IPS DF 6.9 (cell line): ENCODE data around the gene NETO2.
"Not testable (repeated sequence)": the region's sequence is repeated elsewhere in the genome, so short reads cannot be mapped to it uniquely, and the experiment has no call there.

Experiments
- DNase-seq: peaks from one replicate; pipeline ENCODE4 v3.0.0-alpha.2; 2013; ENCODE audit warnings: low read depth, low spot score
- H3K27ac ChIP-seq: one replicate; pipeline ENCODE4 v1.5.1; 2013; ENCODE audit warnings: low read length, control low read depth
- H3K27me3 ChIP-seq: 2 replicates; pipeline ENCODE4 v1.6.1; 2013; ENCODE audit warnings: mild to moderate bottlenecking, low read length; ENCODE audit not compliant: control insufficient read depth, insufficient read depth
- H3K36me3 ChIP-seq: 2 replicates; pipeline ENCODE4 v1.6.1; 2013; ENCODE audit warnings: low read length; ENCODE audit not compliant: control insufficient read depth, insufficient read depth
- H3K4me1 ChIP-seq: 2 replicates; pipeline ENCODE4 v1.6.1; 2013; ENCODE audit warnings: low read length; ENCODE audit not compliant: control insufficient read depth, insufficient read depth
- H3K4me3 ChIP-seq: 2 replicates; pipeline ENCODE4 v1.5.1; 2013; ENCODE audit warnings: mild to moderate bottlenecking, low read length
- H3K9me3 ChIP-seq: 2 replicates; pipeline ENCODE4 v1.6.1; 2013; ENCODE audit warnings: low read length, inconsistent platforms; ENCODE audit not compliant: control insufficient read depth, insufficient read depth
- WGBS: extraction: QIAGEN DNeasy Blood & Tissue Kit; methylation state at CpG from one replicate; pipeline ENCODE4 v1.1.7; 2013; ENCODE audit warnings: mixed read lengths, missing lambda C conversion rate; ENCODE audit not compliant: insufficient read length, insufficient coverage; 5-methylcytosine and 5-hydroxymethylcytosine counted together

NETO2 gene

GRCh38 chr16:47056688-47057629 lies 86.8 kb downstream of the NETO2 start:
- H3K9me3 ChIP-seq, result no peaks in the 10 kb centered on the region
- no peaks in the 10 kb centered on the region for H3K36me3 ChIP-seq
- H3K4me3 ChIP-seq, result no peak overlapping the region
- H3K4me1 ChIP-seq, result no peaks in the 10 kb centered on the region
- no CpG with 5 or more reads among the region's 4 CpGs for WGBS
- no peak overlapping the region for H3K27ac ChIP-seq
- H3K27me3 ChIP-seq, result no peaks in the 10 kb centered on the region
- no peak for DNase-seq

GRCh38 chr16:47056061-47056460 lies 87.7 kb downstream of the NETO2 start:
- H3K4me1 ChIP-seq, H3K27me3 ChIP-seq, DNase-seq, H3K4me3 ChIP-seq, H3K36me3 ChIP-seq, H3K9me3 ChIP-seq, H3K27ac ChIP-seq: not testable (repeated sequence)
- WGBS, result no CpG with 5 or more reads among the region's 14 CpGs

- no CpG with 5 or more reads among the region's 26 CpGs for WGBS
- no peak for DNase-seq
- Histone ChIP-seq H3K27me3 (no peaks in the 10 kb centered on the region), H3K4me3 (no peak overlapping the region), H3K4me1 (no peaks in the 10 kb centered on the region), H3K9me3 (no peaks in the 10 kb centered on the region), H3K27ac (no peak overlapping the region), H3K36me3 (no peaks in the 10 kb centered on the region)
Measured at GRCh38 chr16:47055136-47055885, 88.4 kb downstream of the NETO2 start.

GRCh38 chr16:47054306-47054705 lies 89.4 kb downstream of the NETO2 start:
- Histone ChIP-seq H3K4me3 (no peak overlapping the region), H3K27me3 (no peaks in the 10 kb centered on the region), H3K9me3 (no peaks in the 10 kb centered on the region), H3K27ac (no peak overlapping the region), H3K4me1 (no peaks in the 10 kb centered on the region), H3K36me3 (no peaks in the 10 kb centered on the region)
- WGBS, result no CpG with 5 or more reads among the region's 7 CpGs
- no peak for DNase-seq

- Histone ChIP-seq H3K27ac (no peak overlapping the region), H3K36me3 (no peaks in the 10 kb centered on the region), H3K27me3 (no peaks in the 10 kb centered on the region), H3K9me3 (no peaks in the 10 kb centered on the region), H3K4me1 (no peaks in the 10 kb centered on the region), H3K4me3 (no peak overlapping the region)
- no CpG with 5 or more reads among the region's 5 CpGs for WGBS
- no peak for DNase-seq
Measured at GRCh38 chr16:47053895-47054294, 89.8 kb downstream of the NETO2 start.

GRCh38 chr16:47052666-47053640 lies 90.8 kb downstream of the NETO2 start:
- H3K27ac ChIP-seq, result no peak overlapping the region
- no peaks in the 10 kb centered on the region for H3K9me3 ChIP-seq
- H3K27me3 ChIP-seq, result no peaks in the 10 kb centered on the region
- no peak overlapping the region for H3K4me3 ChIP-seq
- no peak for DNase-seq
- no CpG with 5 or more reads among the region's 13 CpGs for WGBS
- H3K4me1 ChIP-seq, result no peaks in the 10 kb centered on the region
- H3K36me3 ChIP-seq, result no peaks in the 10 kb centered on the region

- Histone ChIP-seq H3K27me3 (no peaks in the 10 kb centered on the region), H3K9me3 (no peaks in the 10 kb centered on the region), H3K4me1 (no peaks in the 10 kb centered on the region), H3K4me3 (no peak overlapping the region), H3K36me3 (no peaks in the 10 kb centered on the region), H3K27ac (no peak overlapping the region)
- WGBS, result no CpG with 5 or more reads among the region's 10 CpGs
- DNase-seq, result no peak
Measured at GRCh38 chr16:47051031-47051430, 92.7 kb downstream of the NETO2 start.

GRCh38 chr16:47049901-47050583 lies 93.7 kb downstream of the NETO2 start:
- Histone ChIP-seq H3K27ac (no peak overlapping the region), H3K4me3 (no peak overlapping the region), H3K36me3 (no peaks in the 10 kb centered on the region), H3K4me1 (no peaks in the 10 kb centered on the region), H3K27me3 (no peaks in the 10 kb centered on the region), H3K9me3 (no peaks in the 10 kb centered on the region)
- WGBS, result no CpG with 5 or more reads among the region's 12 CpGs
- DNase-seq, result no peak

GRCh38 chr16:47047524-47048203 lies 96.1 kb downstream of the NETO2 start:
- no CpG with 5 or more reads among the region's 5 CpGs for WGBS
- Histone ChIP-seq H3K36me3 (no peaks in the 10 kb centered on the region), H3K4me3 (no peak overlapping the region), H3K27me3 (no peaks in the 10 kb centered on the region), H3K4me1 (no peaks in the 10 kb centered on the region), H3K9me3 (no peaks in the 10 kb centered on the region), H3K27ac (no peak overlapping the region)
- DNase-seq, result no peak
